Measurements from ENCODE around the gene CSF1R.

CSF1R gene

DNA sequence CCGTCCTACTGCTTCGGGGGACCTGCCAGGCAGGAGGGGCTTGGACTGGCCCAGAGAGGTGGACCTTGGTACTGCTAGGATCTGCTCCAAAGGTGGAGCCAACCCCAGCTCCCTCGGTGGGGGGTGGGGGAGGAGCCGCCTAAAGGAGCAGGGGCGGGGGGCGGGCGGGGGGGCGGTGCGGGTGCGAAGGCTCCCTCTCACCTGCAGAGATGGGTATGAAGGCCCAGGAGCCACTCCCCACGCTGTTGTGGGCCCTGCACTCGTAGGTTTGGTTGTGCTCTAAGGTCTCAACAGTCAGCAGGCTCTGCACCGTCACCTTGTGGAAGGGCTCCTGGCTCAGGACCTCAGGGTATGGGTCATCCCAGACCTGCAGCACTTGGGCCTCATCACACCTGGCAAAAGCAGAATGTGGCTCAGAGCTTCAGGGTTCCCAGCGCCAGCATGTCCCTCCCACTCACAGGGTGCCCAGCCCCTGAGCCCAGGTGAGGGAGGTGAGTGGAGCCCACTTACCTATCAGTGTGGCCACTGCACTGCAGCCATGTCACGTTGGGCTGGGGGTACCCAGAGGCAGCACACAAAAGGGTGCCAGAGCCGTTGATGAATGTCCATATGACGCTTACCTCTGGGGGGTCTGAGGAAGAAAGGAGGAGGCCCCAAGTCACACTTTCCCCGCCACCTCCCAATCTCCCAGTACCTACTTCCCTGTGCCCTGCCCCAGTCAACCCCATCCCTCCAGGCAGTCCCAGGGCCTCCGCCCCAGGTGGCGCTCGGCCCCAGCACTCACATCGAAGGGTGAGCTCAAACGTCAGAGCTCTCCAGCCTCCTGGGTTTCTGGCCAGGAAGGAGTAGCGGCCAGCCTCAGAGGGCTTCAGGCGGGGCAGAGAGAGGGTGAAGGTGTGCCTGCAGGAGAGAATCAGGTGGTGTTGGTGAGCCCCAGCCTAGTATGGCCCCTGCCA is 16.4 kb downstream of the CSF1R start:
- no peak for DNase-seq

GRCh38 chr5:150068961-150069645 is 17.3 kb downstream of the CSF1R start:
- no peak for DNase-seq

- no peak for DNase-seq
Observed at GRCh38 chr5:150068472-150068871, 17.9 kb downstream of the CSF1R start.

DNA sequence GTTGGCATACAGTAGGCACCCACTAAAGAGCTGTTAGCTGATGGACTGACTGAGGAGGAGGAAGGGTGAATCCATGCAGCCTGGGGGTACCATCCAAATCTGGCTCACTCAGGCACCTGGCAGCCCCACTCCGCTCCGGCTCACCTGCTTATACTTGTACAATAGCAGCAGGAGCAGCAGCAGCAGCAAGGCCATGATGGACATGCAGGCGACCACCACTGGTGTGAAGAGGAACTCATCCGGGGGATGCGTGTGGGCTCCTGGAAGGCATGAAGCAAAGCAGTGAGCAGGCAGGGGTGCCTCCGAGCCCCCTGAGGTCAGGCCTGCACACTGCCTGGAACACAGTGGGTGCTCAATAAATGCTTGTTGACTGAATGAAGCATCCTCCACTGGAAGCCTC is 18.3 kb downstream of the CSF1R start:
- DNase-seq: no peak

DNA sequence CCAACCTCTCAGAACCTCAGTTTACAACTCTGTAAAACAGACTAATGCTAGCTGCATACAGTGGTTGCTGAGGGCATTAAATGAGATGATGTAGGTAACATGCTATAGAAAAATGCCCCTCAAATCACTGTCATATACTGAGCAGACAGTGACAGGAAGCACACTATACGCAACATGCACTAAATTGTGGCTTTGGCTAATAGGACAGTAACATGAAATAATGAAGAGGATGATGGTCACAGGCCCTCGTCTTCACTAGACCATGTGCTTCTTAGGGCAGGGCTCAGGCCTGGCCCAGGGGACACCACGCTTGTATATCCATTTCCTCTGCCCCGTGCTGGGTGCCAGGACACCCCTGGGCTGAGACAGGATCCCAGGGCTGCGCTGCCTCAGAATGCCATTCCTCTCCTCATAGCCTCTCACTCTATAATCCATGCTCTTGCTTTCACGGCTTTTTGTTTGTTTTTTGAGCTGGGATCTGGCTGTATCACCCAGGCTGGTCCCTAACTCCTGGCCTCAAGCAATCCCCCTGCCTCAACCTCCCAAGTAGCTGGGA is 18.9 kb downstream of the CSF1R start:
- no peak for DNase-seq

DNA sequence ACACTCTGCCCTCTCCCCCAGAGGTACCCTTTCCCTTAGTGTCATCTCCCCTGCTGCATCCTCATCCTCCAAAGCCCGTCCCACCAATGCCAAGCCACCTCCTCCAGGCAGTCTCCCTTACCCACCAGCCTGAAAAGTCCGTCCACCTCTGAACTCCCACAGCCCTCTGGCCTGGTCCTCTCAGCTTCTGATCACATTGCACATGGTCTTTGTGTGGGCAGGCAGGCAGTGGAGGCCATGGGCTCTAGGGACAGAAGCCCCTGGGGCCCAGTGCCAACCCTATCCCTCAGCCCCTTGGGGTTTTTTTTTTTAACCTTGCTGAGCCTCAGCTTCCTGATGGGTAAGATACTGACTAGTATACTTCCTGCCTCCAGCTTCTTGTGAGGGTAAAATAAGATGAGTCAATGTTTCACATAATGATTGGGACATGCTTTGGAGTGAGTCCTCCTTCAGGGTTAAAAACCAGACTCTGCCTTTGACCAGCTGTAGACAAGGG is 19.4 kb downstream of the CSF1R start:
- no peak for DNase-seq

GRCh38 chr5:150066436-150066835 is 19.9 kb downstream of the CSF1R start:
- no peak for DNase-seq

- DNase-seq: no peak
Observed at GRCh38 chr5:150065886-150066285, 20.5 kb downstream of the CSF1R start.

DNA sequence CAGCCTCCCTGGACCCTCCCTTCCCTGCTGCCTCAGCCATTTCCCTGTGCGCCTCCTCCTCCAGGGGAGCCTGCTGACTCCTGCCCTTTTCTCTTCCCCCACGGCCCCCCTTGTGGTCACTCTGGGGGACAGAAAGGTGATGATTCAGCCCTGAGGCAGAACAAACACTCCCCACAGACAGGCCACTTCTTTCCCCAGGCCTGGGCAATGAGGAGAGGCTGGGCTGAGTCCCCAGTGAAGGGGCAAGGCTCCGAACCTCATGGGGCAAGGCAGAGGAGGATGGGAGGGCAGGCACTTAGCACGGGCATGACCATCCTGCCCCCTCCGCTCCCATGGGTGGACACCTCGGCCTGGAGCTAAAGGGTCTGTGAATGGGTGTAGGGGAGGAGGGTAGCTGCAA is 21.0 kb downstream of the CSF1R start:
- DNase-seq: no peak

DNA sequence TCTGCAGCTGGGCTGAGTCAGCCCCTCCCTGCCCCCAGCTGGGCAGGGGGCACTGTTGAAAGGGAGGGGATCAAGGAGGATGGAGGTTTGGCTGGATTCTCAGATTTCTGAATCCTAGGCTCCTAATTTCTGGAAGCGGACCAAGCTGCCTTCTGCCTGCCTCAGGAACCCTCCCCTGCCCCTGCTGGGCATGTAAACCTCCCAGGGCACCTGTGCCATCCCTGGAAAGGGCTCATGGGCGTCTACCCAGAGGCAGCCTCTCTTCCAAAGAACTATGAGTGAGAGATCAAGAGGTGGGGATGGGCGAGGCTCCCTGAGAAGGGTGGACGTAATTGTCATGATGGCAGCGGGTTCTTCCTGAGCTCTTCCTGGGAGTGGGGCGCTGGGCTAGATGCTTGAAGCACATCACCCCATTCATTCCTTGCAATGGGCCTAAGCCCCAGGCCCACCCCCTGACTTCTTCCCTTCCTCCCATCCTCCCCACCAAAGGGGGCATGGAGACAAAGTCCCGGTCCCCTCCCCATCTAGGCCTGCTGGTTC is 21.6 kb downstream of the CSF1R start:
- DNase-seq: no peak

- DNase-seq: no peak
Observed at GRCh38 chr5:150063638-150064037, 22.7 kb downstream of the CSF1R start.

DNA sequence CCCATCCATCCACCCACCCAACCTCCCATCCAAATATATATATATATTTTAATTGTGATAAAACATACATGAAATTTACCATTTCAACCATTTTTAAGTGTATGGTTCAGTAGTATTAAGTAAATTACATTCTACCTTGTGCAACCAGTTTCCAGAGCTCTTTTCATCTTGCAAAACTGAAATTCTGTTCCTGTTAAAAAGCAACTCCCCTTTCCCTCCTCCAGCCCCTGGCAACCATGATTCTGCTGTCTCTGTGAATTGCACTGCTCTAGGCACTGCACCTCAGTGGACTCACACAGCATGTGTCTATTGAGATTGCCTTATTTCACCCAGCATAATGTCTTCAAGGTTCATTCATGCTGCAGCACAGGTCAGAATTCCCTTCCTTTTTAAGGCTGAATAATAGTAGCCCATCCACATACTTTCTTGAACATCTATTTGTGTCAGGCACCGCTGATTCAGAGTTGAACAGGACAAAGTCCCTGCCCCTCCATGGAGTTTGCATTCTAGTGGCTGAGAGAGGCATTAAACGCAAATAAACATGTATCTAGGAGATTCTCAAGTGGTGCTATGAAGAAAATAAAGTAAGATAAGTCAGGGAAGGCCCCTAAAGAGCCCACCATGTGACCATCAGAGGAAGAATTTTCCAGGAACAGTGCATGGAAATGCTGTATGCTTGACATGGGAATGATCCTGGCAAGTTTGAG is 24.0 kb downstream of the CSF1R start:
- no peak for DNase-seq

DNA sequence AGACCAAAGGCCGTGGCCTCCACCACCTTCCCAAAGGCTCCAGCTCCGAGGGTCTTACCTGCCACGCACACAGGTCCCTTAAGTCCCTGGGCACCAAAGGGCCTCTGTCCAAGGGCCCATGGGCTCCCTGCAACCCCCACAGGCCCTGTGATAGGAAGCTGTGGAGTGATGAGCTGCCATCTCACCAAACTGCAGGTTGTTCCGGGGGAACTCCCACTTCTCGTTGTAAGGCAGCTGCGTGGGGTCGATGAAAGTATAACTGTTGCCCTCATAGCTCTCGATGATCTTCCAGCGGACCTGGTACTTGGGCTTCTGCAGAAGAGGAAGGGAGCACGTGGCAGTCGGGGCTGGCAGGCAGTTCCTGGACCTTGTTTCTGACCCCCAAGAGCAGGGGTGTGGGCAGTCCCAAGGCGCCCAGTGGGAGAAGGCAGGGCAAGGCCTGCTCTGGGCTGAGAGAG is 24.8 kb downstream of the CSF1R start:
- no peak for DNase-seq

GRCh38 chr5:150060471-150060870 is 25.9 kb downstream of the CSF1R start:
- no peak for DNase-seq

GRCh38 chr5:150059623-150060022 is 26.7 kb downstream of the CSF1R start:
- no peak for DNase-seq

DNA sequence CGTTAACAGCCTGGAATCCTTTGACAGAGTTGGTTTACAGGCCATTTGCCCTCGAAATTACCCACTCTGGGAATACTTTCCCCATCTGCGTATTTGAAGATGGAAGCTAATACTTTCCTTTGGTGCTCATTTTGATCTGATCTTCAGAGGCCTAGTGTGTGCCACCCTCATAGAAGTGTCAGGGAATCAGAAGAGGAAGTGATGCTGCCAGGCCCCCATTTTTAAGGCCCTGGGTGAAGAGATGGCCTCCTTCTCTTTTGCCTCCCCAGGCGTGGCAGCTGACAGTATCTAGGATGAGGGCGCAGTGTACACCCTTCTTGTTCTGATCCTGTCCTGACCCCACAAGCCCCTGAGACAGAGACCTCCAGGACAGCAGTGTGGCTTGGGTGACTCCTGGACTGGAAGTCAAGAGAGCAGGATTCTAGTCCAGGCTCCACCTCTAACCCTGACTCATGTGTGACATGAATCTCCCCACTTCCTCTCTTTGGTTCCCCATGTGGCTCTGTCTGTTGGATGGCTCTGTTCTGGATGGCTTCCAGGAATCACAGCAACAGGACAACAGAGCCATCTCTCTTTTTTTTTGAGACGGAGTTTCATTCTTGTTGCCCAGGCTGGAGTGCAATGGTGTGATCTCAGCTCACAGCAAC is 27.8 kb downstream of the CSF1R start:
- no peak for DNase-seq

DNA sequence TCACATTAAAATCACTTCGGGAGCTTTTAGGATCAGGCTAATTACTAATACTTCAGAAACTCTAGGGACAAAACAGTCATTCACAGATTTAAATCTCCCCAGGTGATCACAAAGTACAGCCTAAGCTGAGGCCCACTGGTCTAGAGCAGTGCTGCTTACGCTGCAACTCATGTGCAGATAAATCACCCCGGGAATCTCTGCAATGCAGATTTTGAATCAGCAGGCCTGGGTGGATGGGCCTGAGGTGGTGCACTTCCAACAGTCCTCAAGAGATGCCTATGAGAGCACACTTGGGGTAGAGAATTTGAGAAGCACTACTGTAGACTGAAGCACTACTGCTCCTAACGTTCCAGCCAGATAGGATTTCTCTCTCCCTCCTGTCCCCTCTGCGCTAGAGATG is 28.4 kb downstream of the CSF1R start:
- no peak for DNase-seq

- no peak for DNase-seq
Observed at GRCh38 chr5:150057511-150057910, 28.8 kb downstream of the CSF1R start.

- DNase-seq: no peak
Observed at GRCh38 chr5:150057052-150057451, 29.3 kb downstream of the CSF1R start.

DNA sequence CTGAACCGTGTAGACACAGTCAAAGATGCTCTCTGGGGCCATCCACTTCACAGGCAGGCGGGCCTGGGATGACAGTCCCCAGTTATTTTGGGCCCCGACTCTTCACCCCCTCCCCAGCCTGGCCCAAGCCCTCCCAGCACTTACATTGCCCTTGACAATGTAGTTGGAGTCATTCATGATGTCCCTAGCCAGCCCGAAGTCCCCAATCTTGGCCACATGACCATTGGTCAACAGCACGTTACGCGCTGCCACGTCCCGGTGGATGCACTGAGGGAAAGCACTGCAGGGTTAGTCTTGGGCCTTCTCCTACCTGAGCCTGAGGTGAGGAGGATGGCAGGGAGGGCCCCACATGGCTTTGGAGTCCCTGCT is 30.3 kb downstream of the CSF1R start:
- DNase-seq: no peak

- DNase-seq: no peak
Observed at GRCh38 chr5:150055326-150056074, 30.9 kb downstream of the CSF1R start.

DNA sequence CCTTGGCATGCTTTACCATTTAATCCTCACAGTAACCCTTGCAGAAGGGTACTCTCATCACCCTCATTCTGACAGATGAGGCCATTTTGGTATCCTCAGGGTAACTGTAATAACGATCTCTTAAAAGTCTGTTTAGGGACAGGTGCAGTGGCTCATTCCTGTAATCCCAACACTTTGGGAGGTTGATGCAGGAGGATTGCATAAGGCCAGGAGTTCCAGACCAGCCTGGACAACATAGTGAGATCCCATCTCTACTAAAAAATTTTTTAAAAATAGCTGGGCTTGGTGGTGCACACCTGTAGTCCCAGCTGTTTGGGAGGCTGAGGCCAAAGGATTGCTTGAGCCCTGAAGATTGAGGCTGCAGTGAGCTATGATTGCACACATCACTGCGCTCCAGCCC is 31.8 kb downstream of the CSF1R start:
- no peak for DNase-seq
